Tibial artery (tissue), 4 donors: ENCODE measurements around the gene KLF16.

Experiments used
- DNase-seq, 2 donors: peaks; one replicate each; pipeline ENCODE4 v3.0.0-alpha.2; 2019
- H3K27ac ChIP-seq, 2 donors: fragments of 200-600 bp; sonication (generic) in 1 of 2; 1 replicate in 1 of 2; 2 replicates in 1 of 2; pipeline ENCODE4 v1.5.1; 2018 to 2019; ENCODE audit warnings: mild to moderate bottlenecking in 1 of 2
- H3K27me3 ChIP-seq, 2 donors: fragments of 200-600 bp; sonication (generic) in 1 of 2; one replicate each; pipeline versions ENCODE4 v1.5.1 to v1.6.0; 2016 to 2019
- H3K36me3 ChIP-seq, 3 donors: fragments of 200-600 bp; sonication (generic) in 2 of 3; one replicate each; pipeline ENCODE4 v1.5.1; 2016 to 2019; ENCODE audit warnings: mild to moderate bottlenecking in 2 of 3
- H3K4me1 ChIP-seq, 4 donors: fragments of 200-600 bp; sonication (generic) in 2 of 4; 1 replicate in 3 of 4; 2 replicates in 1 of 4; pipeline ENCODE4 v1.5.1; 2016 to 2019
- H3K4me3 ChIP-seq, 2 donors: fragments of 200-600 bp; sonication (generic) in 1 of 2; 1 replicate in 1 of 2; 2 replicates in 1 of 2; pipeline ENCODE4 v1.5.1; 2018 to 2019; ENCODE audit warnings: mild to moderate bottlenecking in 2 of 2
- H3K9me3 ChIP-seq, 3 donors: fragments of 200-600 bp; sonication (generic) in 1 of 3; one replicate each; pipeline ENCODE4 v1.5.1; 2016 to 2019
- CTCF ChIP-seq, 2 experiments: fragments of 200-600 bp in 1 of 2; fragments of 450-650 bp in 1 of 2; IDR thresholded peaks; one replicate each; pipeline ENCODE4 v1.5.1; 2017 to 2019; ENCODE audit warnings: antibody characterized with exemption in 2 of 2, mild to moderate bottlenecking in 1 of 2, moderate library complexity in 1 of 2
- intact Hi-C: fragments of 100-400 bp; cut with DNase I; formaldehyde crosslinking; loops from one replicate; pipeline ENCODE4 v1.15.0; 2023; ENCODE audit warnings: low total_unique reads

The KLF16 gene

DNA sequence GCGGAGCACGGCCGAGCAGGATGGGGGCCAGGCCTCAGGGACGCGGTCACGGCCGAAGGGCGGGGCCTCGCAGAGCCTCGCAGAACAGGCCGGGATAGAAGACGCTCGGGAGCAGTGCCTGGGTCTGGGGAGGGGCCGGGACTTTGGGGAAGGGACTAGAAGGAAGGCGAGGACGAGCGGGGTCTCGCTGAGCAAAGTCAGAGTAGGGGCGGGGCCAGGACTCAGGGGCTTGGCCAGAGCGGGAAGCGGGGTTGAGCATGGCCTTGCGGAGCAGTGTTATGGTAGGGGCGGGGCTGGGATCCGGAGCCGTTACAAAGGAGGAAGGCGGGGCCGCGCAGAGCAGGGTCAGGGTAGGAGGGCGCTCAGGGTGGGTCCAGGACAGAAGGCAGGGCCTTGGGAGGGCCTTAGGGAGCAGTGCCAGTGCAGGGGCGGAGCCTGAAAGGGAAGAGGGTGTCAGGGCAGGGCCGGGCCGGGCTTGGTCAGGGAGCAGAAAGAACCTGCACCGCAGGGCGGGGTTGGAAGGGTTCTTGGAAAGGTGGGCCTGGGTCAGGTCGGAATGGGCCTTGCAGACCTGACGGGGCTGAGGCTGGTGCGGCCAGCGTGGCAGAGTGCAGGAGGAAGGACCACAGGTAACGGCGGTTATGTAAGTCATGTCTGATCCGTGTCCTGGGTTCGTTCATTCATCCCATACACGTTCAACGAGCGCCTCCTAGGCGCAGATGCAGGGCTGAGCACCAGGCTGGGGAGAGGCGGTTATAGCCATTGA, 50.8 kb downstream of the KLF16 start:
- Histone ChIP-seq H3K27ac (peak overlapping the region; percentile 29 to 73), H3K9me3 (no peaks in the 10 kb centered on the region), H3K4me3 (peak overlapping the region; percentile 53 to 60), H3K4me1 (peaks cover 0 to 28% (median 21%) of the 10 kb centered on the region in 4 donors), H3K36me3 (peaks cover 21 to 33% (median 28%) of the 10 kb centered on the region in 3 donors), H3K27me3 (no peaks in the 10 kb centered on the region)
- peak; percentile 94 to 96 for DNase-seq
- intact Hi-C loops = no loop called here
- peak; percentile 31 to 39 for TF ChIP-seq CTCF (IDR thresholded peaks at IDR 0.05)

- TF ChIP-seq CTCF (IDR thresholded peaks at IDR 0.05) = no peak
- peaks cover 0 to 28% (median 21%) of the 10 kb centered on the region in 4 donors for H3K4me1 ChIP-seq
- H3K9me3 ChIP-seq = no peaks in the 10 kb centered on the region
- intact Hi-C loops = no loop called here
- H3K27me3 ChIP-seq = no peaks in the 10 kb centered on the region
- H3K36me3 ChIP-seq = peaks cover 15 to 27% (median 22%) of the 10 kb centered on the region in 3 donors
- H3K27ac ChIP-seq = peak within 1 kb of the TSS; percentile 29 to 73
- DNase-seq = no peak
- peak within 1 kb of the TSS; percentile 53 to 60 for H3K4me3 ChIP-seq
These were observed 51.4 kb downstream of the KLF16 start, which contains the start of gene ATP8B3 for GRCh38 chr19:1811942-1812425. Gene ATP8B3, minus strand, starts transcription at chr19:1812276. Its CDS starts 540 bp downstream, at chr19:1811736.

- H3K4me3 ChIP-seq = peak overlapping the region; percentile 53 to 60
- DNase-seq = peak; percentile 70 to 91
These were observed 51.9 kb downstream of the KLF16 start for GRCh38 chr19:1811472-1811894.

DNA sequence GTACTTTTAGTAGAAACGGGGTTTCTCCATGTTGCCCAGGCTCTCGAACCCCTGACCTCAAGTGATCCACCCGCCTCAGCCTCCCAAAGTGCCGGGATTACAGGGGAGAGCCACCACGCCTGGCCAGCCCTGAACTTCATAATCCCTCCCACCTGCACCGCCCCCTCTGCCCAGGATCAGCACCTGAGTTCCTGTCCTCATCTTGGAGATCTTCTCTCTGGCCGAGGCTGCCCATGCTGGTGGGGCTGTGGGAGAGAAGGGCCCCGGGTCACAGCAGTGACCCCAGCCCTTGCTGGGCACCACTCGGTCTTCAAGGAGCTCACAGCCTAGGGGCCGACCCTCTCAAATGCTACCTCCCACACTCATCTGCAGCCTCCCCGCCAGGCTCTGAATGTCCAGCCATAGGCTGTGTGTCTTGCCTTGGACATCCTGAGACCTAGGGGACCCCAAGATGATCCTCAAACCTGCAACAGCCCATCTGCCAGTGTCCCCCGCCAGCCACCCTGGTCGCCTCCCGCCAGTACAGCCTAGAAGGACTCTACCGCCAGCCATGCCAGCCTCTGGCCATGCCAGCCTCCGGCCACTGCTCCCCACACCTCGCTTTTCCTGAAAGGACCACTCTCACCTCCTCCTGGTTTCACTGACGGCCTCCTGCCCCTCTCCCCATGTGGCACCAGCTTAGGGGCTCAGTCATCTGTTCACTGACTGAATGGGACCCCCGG, 52.8 kb downstream of the KLF16 start:
- intact Hi-C loops = no loop called here
- H3K27ac ChIP-seq = peak overlapping the region in 1 of 2 donors; percentile 73
- H3K9me3 ChIP-seq = no peaks in the 10 kb centered on the region
- H3K4me3 ChIP-seq = no peak overlapping the region
- TF ChIP-seq CTCF (IDR thresholded peaks at IDR 0.05) = no peak
- peaks cover 0 to 28% (median 21%) of the 10 kb centered on the region in 4 donors for H3K4me1 ChIP-seq
- DNase-seq = peak in 1 of 2 donors; percentile 67
- peaks cover 1 to 13% (median 8%) of the 10 kb centered on the region in 3 donors for H3K36me3 ChIP-seq
- no peaks in the 10 kb centered on the region for H3K27me3 ChIP-seq

More at GRCh38 chr19:1811472-1811894, 51.9 kb downstream of the KLF16 start:
- H3K4me1 ChIP-seq = peaks cover 0 to 28% (median 21%) of the 10 kb centered on the region in 4 donors
- peak overlapping the region; percentile 29 to 73 for H3K27ac ChIP-seq
- TF ChIP-seq CTCF (IDR thresholded peaks at IDR 0.05) = no peak
- no peaks in the 10 kb centered on the region for H3K27me3 ChIP-seq
- H3K9me3 ChIP-seq = no peaks in the 10 kb centered on the region
- intact Hi-C loops = no loop called here
- peaks cover 10 to 22% (median 17%) of the 10 kb centered on the region in 3 donors for H3K36me3 ChIP-seq

DNA sequence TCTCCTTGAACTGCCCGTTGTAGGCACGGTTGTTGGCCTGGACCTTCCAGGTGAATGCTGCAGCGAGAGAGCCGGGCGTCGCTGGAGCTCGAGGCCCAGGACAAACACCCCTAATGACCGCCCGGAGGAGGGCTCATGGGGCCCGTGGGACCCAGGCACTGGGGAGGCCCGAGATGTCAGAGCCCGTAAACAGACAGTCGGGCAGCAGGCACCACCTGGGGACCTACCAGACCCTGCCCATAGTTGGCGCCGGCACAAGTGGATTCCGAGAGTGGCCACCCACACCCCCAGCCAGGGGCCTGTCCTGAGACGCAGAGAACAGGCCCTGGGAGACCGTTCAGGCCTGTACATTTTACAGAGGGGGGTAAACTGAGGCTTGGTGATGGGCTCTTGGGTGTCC, 53.7 kb downstream of the KLF16 start:
- peaks cover 0 to 4% (median 0%) of the 10 kb centered on the region in 3 donors for H3K36me3 ChIP-seq
- intact Hi-C loops = no loop called here
- no peak overlapping the region for H3K4me3 ChIP-seq
- H3K27me3 ChIP-seq = no peaks in the 10 kb centered on the region
- DNase-seq = no peak
- no peak overlapping the region for H3K27ac ChIP-seq
- H3K9me3 ChIP-seq = no peaks in the 10 kb centered on the region
- TF ChIP-seq CTCF (IDR thresholded peaks at IDR 0.05) = no peak
- H3K4me1 ChIP-seq = peaks cover 0 to 28% (median 21%) of the 10 kb centered on the region in 4 donors
